GM23338 (cell line): ENCODE results near the gene HOXA11.

Experiments
- CREB1 ChIP-seq: fragments of 250-450 bp; sonication (Bioruptor Pico); IDR thresholded peaks from 2 replicates; pipeline ENCODE4 v1.5.0; 2020; ENCODE audit warnings: low read depth, mild to moderate bottlenecking, moderate library complexity
- CTCF ChIP-seq, 2 experiments: fragments of 200-600 bp in 1 of 2; sonication (generic) in 1 of 2; conservative IDR thresholded peaks; 2 replicates each; pipeline versions ENCODE4 v1.5.1 to v1.6.1; 2016 to 2017; ENCODE audit warnings: antibody characterized with exemption in 2 of 2, low read depth in 2 of 2, mild to moderate bottlenecking in 2 of 2, moderate library complexity in 1 of 2
- EZH2 ChIP-seq: fragments of 200-600 bp; sonication (generic); IDR thresholded peaks from one replicate; pipeline ENCODE4 v1.8.0; 2017; ENCODE audit warnings: antibody characterized with exemption, mild to moderate bottlenecking, low read depth; ENCODE audit not compliant: unreplicated experiment
- EZH2phosphoT487 ChIP-seq: fragments of 200-600 bp; sonication (generic); IDR thresholded peaks from one replicate; pipeline ENCODE4 v1.8.1; 2018; ENCODE audit warnings: antibody characterized with exemption; ENCODE audit not compliant: unreplicated experiment
- JUNB ChIP-seq: IDR thresholded peaks from one replicate; pipeline ENCODE4 v1.6.1; 2016; ENCODE audit warnings: antibody characterized with exemption; ENCODE audit not compliant: unreplicated experiment
- POLR2AphosphoS5 ChIP-seq: IDR thresholded peaks from 2 replicates; pipeline ENCODE4 v1.6.1; 2016; ENCODE audit warnings: antibody characterized with exemption, low read depth
- TF ChIP-seq, protein P1 (sequence below): IDR thresholded peaks from one replicate; pipeline ENCODE4 v1.6.1; 2018; ENCODE audit warnings: antibody characterized with exemption; ENCODE audit not compliant: unreplicated experiment
- TF ChIP-seq, protein P2 (sequence below): fragments of 250-450 bp; sonication (Bioruptor Pico); IDR thresholded peaks from 2 replicates; pipeline ENCODE4 v1.5.0; 2020; ENCODE audit warnings: mild to moderate bottlenecking, moderate library complexity

GRCh38 chr7:27151341-27151930 lies 33.6 kb downstream of the HOXA11 start:
- TF ChIP-seq CREB1 (CRISPR knock-in tag) (no peak), CTCF (conservative IDR thresholded peaks at IDR 0.05; ENCODE audit: low read depth in 2 of 2) (peak in 1 of 2 experiments; percentile 20; a peak in 1 of 4 replicates), POLR2AphosphoS5 (no peak), EZH2phosphoT487 (peak; percentile 80), JUNB (no peak), EZH2 (peak; percentile 99)
- TF ChIP-seq, protein P1, sequence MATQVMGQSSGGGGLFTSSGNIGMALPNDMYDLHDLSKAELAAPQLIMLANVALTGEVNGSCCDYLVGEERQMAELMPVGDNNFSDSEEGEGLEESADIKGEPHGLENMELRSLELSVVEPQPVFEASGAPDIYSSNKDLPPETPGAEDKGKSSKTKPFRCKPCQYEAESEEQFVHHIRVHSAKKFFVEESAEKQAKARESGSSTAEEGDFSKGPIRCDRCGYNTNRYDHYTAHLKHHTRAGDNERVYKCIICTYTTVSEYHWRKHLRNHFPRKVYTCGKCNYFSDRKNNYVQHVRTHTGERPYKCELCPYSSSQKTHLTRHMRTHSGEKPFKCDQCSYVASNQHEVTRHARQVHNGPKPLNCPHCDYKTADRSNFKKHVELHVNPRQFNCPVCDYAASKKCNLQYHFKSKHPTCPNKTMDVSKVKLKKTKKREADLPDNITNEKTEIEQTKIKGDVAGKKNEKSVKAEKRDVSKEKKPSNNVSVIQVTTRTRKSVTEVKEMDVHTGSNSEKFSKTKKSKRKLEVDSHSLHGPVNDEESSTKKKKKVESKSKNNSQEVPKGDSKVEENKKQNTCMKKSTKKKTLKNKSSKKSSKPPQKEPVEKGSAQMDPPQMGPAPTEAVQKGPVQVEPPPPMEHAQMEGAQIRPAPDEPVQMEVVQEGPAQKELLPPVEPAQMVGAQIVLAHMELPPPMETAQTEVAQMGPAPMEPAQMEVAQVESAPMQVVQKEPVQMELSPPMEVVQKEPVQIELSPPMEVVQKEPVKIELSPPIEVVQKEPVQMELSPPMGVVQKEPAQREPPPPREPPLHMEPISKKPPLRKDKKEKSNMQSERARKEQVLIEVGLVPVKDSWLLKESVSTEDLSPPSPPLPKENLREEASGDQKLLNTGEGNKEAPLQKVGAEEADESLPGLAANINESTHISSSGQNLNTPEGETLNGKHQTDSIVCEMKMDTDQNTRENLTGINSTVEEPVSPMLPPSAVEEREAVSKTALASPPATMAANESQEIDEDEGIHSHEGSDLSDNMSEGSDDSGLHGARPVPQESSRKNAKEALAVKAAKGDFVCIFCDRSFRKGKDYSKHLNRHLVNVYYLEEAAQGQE: no peak
- TF ChIP-seq, protein P2, sequence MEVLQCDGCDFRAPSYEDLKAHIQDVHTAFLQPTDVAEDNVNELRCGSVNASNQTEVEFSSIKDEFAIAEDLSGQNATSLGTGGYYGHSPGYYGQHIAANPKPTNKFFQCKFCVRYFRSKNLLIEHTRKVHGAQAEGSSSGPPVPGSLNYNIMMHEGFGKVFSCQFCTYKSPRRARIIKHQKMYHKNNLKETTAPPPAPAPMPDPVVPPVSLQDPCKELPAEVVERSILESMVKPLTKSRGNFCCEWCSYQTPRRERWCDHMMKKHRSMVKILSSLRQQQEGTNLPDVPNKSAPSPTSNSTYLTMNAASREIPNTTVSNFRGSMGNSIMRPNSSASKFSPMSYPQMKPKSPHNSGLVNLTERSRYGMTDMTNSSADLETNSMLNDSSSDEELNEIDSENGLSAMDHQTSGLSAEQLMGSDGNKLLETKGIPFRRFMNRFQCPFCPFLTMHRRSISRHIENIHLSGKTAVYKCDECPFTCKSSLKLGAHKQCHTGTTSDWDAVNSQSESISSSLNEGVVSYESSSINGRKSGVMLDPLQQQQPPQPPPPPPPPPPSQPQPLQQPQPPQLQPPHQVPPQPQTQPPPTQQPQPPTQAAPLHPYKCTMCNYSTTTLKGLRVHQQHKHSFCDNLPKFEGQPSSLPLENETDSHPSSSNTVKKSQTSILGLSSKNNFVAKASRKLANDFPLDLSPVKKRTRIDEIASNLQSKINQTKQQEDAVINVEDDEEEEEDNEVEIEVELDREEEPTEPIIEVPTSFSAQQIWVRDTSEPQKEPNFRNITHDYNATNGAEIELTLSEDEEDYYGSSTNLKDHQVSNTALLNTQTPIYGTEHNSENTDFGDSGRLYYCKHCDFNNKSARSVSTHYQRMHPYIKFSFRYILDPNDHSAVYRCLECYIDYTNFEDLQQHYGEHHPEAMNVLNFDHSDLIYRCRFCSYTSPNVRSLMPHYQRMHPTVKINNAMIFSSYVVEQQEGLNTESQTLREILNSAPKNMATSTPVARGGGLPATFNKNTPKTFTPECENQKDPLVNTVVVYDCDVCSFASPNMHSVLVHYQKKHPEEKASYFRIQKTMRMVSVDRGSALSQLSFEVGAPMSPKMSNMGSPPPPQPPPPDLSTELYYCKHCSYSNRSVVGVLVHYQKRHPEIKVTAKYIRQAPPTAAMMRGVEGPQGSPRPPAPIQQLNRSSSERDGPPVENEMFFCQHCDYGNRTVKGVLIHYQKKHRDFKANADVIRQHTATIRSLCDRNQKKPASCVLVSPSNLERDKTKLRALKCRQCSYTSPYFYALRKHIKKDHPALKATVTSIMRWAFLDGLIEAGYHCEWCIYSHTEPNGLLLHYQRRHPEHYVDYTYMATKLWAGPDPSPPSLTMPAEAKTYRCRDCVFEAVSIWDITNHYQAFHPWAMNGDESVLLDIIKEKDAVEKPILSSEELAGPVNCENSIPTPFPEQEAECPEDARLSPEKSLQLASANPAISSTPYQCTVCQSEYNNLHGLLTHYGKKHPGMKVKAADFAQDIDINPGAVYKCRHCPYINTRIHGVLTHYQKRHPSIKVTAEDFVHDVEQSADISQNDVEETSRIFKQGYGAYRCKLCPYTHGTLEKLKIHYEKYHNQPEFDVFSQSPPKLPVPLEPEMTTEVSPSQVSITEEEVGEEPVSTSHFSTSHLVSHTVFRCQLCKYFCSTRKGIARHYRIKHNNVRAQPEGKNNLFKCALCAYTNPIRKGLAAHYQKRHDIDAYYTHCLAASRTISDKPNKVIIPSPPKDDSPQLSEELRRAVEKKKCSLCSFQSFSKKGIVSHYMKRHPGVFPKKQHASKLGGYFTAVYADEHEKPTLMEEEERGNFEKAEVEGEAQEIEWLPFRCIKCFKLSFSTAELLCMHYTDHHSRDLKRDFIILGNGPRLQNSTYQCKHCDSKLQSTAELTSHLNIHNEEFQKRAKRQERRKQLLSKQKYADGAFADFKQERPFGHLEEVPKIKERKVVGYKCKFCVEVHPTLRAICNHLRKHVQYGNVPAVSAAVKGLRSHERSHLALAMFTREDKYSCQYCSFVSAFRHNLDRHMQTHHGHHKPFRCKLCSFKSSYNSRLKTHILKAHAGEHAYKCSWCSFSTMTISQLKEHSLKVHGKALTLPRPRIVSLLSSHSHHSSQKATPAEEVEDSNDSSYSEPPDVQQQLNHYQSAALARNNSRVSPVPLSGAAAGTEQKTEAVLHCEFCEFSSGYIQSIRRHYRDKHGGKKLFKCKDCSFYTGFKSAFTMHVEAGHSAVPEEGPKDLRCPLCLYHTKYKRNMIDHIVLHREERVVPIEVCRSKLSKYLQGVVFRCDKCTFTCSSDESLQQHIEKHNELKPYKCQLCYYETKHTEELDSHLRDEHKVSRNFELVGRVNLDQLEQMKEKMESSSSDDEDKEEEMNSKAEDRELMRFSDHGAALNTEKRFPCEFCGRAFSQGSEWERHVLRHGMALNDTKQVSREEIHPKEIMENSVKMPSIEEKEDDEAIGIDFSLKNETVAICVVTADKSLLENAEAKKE (CRISPR knock-in tag): no peak
